Measurements from ENCODE around the gene ZMIZ1.
"Not testable (repeated sequence)": the region's sequence is repeated elsewhere in the genome, so short reads cannot be mapped to it uniquely, and the experiment has no call there.

Gene ZMIZ1

DNA sequence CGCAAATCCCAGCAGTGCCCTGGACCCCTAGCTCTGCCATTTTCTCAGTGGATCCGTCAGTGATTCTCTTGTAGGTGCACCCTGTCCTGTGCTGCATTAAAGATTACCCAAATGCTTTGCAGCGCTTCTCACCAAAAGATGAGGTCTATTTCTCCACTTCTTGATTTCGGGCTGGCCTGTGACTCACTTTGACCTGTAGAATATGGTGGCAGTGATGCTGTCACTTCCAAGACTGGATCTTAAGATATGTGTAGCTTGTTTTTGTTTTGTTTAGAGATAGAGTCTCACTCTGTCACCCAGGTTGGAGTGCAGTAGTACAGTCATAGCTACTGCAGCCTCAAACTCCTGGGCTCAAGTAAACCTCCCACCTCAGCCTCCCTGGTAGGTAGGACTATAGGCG lies 37.0 kb upstream of the ZMIZ1 start:
- no peak for DNase-seq (ENCODE audit: low read depth)

DNA sequence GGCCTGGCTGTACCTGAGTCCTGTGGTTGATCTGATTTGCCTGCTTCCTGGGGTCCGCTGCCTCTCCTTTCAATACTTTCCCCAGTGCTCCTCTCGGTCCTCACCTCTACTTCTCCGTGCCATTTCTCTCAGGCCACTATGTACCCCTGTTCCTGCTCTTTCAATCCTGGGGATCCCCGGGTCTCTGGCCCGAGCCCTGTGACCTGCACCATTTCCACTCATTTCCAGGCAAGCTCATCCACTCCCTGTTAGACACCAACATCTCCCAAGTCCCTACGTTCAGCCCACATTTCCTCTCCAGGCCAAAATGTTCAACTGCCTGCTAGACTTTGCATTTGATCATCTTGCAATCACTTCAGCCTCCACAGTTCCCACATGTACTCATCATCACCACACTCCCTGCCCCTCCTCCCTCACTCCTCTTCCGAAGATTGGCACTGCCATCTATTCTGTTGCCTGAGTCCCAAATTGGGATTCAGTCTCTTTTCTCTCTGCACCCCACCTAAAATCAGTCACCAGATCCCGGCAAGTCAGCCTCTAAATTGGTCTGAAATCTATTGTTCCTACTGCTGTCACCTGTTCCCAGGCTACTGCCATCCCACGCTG lies 34.4 kb upstream of the ZMIZ1 start:
- DNase-seq (ENCODE audit: low read depth): no peak

DNA sequence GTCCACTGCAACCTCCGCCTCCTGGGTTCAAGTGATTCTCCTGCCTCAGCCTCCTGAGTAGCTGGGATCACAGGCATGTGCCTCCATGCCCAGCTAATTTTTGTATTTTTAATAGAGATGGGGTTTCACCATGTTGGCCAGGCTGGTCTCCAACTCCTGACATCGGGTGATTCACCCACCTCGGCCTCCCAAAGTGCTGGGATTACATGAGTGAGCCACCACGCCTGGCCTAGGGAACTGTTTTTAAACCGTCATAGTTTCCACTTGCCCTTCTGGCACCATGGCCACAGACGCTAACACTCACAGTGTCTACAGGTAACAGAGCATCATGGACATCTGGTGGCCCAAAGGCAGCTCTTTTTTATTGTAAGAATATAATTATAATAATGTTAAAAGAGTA lies 32.4 kb upstream of the ZMIZ1 start:
- not testable (repeated sequence) for DNase-seq (ENCODE audit: low read depth)

DNA sequence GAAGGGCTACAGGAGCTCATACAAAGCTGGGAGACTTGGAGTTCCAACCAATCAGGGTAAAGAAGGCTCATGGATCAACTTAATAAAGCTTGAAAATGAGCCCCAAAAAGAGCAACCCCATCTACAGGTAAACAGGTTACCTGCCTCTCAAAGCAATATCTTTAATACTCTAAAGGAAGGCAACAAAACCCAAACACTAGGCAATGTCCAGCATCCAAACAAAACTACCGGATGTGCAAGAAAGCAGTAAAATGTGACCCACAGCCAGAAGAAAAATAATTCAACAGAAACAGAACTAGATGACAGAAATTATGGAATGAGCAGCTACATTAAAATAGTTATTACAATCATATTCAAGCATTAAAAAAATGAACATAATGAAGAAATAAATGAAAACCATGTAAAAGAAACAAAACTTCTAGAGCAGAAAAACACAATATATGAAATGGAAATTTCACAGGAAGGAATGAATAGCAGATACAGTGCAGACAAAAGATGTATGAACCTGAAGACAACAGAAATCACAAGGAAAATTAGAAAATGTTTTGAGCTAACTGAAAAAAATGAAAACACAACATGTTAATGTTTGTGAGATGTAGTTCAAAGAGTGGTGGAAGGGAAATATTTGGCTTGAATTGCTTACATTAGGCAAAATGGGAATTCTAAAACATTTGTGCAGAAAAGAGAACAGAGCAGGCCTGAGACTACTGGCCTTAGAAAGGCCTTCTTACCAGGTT lies 30.5 kb upstream of the ZMIZ1 start:
- DNase-seq (ENCODE audit: low read depth): no peak

DNA sequence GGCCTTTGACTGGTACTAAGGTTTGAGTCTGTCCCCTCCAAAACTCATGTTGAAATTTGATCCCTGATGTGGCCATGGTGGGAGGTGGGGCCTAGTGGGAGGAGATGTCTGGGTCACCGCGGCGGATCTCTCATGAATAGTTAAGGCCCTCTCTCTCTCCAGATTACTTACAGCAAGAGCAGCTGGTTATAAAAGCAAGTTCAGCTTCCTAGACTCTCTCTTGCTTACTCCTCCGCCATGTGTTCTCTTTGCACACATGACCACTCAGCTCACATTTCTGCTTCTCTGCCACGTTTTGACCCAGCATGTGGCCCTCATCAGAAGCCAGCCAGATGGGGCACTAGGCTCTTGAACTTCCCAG lies 29.9 kb upstream of the ZMIZ1 start:
- no peak for DNase-seq (ENCODE audit: low read depth)

DNA sequence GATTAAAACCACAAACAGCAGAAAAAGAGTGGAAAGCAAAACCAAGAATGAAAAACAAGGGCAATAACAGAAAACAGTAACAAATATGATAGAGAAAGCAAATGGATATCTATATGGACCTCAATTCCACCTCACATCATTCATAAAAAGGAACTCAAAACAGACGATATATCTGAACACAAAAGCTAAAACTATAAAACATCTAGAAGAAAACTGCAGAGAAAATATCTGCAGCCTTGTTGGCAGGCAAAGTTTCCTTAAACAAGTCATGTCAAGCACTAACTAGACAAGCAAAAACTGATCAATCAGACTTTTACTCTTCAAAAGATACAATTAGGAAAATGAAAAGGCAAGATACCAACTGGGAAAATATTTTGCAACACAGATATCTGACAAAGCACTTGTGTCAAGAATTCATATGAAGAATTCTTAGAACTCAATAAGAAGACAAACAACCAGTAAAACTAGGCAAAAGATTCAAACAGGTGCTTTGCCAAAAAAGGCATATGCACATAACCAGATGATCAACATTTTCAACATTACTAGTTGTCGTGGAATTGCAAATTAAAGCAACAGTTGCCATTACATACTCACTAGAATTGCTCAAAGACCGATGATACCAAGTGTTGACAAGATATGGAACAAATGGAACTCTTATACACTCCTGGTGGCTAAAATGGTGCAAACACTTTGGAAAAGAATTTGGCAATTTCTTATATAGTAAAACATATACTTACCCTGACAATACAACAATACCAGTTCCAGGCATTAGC lies 25.9 kb upstream of the ZMIZ1 start:
- no peak for DNase-seq (ENCODE audit: low read depth)

DNA sequence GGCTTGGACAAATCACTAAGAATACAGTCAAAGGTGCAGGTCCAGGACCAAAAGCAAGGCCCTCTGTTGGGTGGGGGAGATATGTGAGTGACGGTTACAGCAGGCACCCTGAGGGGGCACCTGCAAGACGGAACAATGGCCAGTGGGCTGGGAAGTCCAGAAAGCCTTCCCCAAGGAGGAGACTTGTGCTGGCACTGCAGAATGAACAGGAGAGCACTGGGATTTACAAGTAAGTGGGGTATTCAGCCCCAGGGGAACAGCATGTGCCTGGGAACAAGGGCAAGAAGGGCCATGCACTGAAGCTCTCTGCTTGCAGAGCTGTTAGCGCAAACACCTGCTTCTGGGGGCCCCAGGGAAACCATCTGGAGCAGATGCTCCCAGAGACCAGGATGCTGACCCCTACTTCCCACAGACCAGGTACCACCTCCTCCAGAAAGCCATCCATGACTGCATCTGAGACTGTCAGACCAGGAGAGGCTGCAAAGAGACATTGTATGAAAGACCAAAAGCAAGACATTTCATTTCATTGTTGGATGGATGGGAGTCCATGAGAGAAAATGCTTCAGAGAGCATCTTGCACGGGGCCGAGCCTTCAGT lies 24.6 kb upstream of the ZMIZ1 start:
- DNase-seq (ENCODE audit: low read depth): no peak

DNA sequence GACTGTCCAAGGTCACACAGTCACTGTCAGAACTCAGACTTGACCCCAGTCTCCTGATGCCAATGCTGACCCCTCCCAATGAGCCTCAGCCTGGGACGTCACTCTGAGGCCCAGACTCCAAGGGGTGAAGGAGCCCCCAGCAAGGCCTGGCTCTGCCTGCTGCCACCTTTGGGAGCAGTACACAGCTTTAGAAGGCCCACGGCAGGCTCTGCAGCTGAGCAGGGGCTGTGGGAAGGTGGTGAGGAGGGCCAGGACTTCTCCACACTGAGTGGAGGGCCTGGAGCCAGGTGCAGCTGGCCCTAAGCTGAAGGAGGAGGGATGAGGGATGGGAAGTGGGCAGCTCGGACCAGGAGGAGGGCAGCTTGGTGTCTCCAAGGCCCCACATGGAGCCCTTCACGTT lies 23.9 kb upstream of the ZMIZ1 start:
- no peak for DNase-seq (ENCODE audit: low read depth)

DNA sequence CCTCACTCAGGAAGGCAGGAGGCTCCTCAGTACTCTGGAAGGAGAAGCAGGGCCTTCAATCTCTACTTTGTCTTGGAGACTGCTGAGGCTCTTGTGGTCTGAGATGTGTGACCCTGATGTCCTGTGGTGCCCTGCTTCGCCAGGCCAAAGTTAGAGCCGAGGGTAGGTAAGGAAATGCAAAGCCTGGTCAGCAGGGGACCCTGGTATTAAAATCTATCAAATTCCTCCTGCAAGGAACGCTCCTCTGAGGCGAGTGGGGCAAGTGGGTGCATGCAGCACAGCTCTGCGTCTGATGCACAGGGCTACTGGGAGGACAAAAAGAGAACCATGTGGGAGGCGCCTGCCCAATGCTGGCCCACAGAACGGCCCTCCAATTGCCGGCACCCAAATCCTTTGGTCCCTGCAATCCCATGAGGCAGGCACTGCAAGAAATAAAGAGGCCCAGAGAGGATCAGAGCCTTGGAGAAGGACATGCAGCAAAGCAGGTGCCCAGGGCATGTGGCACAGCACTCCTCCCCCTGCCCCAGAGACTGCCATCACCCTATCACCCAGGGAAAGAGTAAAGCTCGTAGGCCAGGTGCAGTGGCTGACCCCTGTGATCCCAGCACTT lies 23.1 kb upstream of the ZMIZ1 start:
- no peak for DNase-seq (ENCODE audit: low read depth)

DNA sequence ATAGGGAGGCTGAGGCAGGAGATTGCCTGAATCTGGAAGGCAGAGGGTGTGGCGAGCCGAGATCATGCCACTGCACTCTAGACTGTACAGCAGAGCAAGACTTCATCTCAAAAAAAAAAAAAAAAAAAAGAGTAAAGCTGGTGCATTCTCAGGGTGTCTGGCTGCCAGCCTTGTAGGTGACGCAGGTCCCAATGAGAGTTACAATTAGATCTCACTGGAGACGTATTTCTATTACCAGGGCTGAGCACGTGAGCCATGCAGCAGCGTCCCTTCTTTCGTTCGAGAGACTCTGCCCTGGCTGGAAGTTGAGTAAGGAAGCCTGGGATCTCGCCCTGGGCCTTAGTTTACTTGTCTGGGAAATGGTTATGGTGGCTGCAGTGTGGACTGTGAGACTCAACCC lies 22.4 kb upstream of the ZMIZ1 start:
- no peak for DNase-seq (ENCODE audit: low read depth)

DNA sequence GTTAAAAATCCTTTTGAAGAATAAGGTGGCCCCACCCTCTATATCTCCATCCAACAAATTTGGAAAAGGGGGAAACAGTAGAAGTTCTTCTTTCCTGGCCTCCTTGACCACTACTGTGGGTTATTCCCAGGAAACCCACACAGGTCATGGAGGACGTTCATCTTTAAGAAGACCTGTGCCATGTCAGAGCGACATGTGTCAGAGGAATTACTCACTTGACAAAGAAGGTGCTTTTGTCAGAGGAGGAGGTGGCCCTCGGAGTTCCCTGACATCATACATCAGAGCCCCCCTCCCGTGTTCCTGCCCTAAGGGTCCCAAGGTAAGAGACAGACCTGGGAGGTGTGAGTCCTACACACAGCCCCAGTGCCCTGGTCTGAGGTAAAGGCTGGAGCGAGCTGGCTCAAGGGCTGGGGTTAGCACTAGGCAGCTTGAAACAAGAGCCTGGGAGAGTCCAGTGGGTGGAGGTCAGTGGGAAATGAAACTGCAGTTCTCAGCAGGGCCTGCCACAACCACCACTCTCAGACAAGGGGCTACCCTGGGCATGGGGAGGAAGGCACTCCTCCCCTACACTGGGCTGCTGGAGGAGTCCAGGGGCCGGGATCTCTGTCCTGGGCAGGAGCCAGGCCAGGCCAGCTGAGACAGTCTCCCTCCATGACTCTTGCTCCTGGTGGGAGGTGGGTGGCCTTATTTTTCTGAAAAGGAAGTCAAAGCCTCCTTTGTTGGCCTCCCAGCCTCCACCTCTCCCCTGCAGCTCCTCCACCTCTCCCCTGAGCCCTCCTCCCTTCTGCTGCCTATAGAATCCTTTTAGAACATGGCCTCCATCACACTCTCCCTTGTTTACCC lies 21.8 kb upstream of the ZMIZ1 start:
- no peak for DNase-seq (ENCODE audit: low read depth)

DNA sequence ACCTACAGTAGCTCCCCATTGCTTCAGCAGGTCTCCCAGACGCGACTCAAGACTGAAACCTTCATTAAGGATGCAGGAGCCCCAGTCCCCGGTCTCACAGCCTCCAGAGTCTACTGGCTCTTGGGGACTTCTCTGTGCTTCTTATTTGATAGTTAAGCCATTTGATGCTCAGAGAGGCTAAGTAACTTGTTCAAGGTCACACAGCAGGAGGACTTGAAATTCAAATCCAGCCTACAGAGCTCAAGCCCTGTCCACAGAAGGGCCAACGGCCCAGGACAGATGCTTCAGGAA lies 21.2 kb upstream of the ZMIZ1 start:
- no peak for DNase-seq (ENCODE audit: low read depth)

DNA sequence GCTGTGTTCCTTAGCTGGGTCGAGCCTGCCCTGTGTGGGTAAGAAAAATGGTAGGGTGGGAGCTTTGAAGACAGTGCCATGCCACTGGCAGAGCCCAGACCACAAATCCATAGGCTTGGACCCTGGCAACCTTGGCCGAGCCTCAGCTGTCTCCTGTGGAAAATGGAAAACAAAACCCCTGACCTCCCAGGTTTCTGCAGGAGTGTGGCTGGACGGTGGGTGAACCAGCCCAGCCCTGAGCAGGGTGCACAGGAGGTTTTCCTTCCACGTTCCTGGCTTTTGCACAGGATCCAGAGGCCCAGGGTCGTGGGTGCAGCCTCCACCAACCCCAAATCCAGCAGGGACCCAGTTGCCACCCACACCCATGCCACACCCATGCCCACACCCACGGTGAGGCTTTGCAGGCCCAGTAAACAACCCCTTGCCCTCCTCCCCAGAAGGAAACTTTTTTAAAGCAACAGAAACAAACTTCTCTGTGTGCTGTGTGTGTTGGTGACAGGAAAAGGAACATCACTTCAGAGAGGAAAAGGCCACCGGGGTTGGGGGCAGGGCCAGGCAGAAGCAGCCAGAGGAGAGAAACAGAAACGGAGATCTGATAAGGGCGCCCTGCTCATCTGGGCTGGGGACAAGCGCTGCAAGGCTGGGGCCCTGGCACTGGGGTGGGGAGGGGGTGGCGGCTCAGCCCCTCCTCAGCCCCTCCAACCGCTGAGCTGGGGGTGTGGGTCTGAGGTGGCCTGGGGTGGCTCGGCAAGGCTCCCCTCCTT lies 20.7 kb upstream of the ZMIZ1 start:
- DNase-seq (ENCODE audit: low read depth): no peak

DNA sequence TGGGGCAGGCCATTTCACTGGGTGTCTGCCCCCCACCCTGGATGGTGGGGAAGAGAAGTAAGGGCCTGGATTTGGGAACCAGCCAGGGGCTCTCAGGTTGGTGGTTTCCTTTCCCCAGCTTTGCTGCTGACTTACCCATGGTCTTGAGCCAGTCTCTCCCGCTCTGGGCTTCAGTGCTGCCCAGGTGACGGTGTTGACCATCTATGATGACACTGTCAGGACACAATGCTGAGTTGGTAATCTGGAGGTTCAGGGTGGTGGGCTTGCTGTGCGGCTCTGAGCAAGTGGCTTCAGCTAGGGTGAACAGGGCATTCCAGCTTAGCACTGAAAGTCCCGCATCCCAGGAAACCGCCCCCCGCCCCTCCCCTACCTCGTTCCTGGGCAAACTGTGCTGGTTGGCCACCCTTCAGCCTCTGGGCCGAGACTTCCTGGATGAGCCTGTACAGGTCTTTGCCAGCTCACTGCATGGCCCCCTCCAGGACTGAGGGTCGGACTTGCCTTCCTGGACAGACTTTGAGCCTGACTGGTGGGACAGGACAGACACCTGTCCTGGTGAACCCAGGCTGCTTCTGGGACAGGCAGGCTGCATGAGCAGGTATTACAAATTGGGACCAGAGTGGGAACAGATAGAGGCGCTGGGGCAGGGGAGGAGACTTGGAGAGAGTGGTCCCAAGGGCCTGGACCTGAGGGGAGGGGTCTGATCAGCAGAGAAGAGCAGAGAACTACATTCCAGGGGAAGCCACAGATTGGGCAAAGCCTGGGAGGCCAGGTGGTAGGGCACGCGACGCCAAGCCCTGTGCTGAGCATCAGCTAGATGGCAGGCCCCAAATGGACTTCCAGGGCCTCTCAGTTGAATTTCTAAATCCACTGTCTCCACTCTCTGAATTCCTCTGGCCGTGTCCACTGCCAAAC lies 19.9 kb upstream of the ZMIZ1 start:
- no peak for DNase-seq (ENCODE audit: low read depth)

DNA sequence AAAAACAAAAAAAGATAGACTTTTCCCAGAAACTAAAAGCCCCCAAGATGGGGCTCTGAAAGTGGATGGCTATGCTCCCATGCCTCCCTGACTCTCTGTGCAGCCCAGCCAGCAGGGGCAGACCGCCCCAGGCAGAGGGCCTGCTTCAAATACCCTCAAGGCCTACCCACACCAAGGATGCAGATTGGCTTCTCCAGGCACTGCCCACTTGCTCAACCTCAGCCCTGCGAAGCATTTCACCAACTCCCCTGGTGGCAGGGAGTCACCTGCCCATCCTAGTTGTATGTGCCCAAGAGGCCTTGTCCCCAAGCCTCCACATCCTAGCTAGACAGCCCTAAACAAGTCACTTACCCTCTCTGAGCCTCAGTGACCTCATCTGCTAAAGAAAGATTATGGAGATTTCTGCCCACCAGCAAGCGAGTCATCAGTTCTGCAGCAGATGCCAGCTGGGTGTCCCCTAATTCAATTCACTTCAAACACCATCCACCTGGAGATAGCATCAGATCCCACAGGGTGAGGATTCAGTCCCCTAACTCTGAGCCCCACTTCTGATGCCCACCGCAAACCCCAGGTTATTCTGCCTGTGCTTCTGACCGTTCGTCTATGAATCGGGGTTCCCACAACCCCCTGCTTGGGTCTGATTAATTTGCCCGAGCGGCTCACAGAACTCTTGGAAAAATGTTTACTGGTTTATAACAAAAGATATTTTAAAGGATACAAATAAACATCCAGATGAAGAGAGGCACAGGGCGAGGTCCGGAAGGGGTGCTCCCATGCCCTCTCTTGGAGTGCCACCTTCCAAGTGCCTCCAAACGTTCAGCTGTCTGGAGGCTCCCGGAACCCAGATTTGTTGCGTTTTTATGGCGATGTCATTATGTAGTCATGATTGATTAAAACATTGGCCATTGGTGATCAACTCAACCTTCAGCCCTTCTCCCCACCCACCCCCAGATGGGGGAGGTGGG lies 18.6 kb upstream of the ZMIZ1 start:
- DNase-seq (ENCODE audit: low read depth): no peak

DNA sequence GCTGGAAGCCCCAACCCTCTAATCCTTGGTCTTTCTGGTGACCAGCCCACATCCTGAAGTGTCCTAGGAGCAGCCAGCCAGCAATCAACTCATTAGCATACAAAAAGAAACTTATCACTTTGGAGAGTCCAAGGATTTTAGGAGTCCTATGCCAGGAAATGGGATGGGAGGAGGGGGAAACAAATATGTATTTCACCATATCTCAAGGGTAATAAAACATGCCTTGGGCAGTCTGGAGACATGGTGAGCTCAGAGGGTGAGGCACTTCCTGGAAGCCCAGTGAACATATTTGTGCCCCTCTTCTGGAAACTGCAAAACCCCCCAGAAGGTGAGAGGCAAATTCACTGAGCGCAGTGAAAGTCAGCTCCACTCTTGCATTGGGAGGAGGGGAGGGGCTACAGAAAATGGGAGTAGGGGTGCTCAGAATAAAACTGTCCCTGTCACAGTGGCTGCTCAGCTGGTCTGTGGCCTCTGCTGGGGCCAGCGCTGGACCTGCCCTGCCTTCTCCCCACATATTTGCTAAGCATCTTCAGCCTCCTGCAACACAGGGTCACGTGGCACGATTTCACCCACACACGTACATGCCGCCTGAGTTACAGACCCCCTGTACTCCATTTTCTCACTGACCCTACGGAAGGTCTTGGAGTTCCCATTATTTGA lies 17.7 kb upstream of the ZMIZ1 start:
- no peak for DNase-seq (ENCODE audit: low read depth)

DNA sequence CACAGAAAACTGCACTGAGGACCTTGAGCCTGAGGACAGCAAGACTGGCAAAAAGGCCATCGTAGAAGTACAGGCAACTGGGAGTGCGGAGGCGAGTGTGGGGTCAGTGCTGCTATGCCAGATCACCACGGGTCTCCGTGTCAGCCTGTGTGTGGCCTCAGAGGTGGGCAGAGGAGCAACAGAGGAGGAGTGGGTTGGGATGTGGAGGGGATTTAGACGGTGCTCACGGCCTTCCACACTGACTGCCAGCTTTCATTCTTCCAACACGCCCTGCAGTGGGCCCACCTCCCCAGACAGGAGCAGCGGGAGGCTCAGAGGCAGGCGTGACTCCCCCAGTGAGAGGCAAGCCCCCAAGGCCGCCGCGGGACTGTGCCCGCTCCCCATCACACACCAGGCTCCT lies 17.0 kb upstream of the ZMIZ1 start:
- no peak for DNase-seq (ENCODE audit: low read depth)

All from non-pigmented ciliary epithelial cell (primary cell).